NCI-H345 treated with DMSO at 0.1 percent for 48 hours (cell line): Measurements from ENCODE around the gene ACVR1B.

Experiments used
- DNase-seq: peaks from one replicate; lab custom pipeline; 2025; ENCODE audit not compliant: unreplicated experiment; lab: John Stamatoyannopoulos, UW

The ACVR1B gene

DNA sequence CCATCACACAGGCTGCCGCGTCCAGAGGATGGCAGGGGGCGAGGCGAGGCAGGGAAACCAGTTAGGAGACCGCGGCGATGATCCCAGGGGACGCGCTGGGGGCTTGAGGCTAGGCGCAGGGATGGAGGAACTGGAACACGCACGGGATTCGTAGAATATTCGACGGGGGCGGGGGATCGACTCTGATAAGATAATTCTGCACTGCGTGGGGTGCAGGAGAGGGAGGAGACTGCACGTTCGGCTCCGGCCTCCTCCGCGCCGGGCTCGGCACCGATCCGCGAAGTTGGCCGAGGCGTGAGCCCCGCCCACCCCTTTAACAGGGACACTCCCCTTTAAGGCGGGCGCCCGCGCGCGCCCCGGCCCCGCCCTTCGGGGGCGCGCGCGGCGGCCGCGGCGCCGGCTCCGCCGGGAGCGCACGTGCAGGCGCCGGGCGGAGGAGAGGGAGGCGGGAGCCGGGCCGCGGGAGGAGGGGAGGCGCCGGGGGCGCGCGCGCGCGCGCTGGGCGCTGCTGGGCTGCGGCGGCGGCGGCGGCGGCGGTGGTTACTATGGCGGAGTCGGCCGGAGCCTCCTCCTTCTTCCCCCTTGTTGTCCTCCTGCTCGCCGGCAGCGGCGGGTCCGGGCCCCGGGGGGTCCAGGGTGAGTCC is at the start of gene ACVR1B:
Gene ACVR1B, plus strand, starts transcription at position 501 of the 644 bp plus-strand sequence. Its CDS starts 45 bp downstream, at position 546.
- peak; percentile 77 for DNase-seq

DNA sequence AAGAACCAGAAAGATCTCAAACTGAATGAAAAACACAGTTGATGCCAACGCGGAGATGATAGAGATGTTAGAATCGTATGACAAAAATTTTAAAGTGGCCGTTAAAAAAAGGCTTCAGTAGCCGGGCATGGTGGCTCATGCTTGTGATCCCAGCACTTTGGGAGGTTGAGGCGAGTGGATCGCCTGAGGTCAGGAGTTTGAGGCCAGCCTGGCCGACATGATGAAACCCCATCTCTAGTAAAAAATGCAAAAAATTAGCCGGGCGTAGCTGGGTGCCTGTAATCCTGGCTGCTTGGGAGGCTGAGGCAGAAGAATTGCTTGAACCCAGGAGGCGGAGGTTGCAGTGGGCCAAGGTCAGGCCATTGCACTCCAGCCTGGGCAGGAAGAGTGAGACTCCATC is 49.6 kb upstream of the ACVR1B start:
- no peak for DNase-seq

DNA sequence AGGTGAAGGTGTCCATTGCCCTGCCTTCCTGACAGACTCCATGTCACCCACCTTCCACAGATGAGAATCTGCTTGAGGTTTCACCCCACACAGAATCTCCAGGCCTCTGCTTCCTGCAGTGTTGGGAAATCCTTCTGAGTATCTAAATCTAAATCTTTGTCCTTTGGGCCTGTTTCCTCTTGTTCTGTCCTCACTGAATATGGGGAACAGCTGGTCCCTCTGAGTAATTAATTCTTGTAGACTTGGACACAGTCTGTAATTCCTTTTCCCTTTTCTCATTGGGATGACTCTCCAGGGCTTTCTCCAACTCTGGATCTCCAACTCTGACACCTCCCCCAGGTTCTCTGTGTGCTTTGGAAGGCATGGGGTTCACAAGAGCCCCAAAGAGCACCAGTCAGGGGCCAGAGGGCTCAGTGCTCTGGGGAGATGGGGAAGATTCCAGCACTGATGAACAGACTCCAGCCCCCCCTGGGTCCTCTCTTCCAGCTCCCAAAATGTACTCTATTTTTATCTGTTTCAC is 46.5 kb upstream of the ACVR1B start:
- DNase-seq: no peak

DNA sequence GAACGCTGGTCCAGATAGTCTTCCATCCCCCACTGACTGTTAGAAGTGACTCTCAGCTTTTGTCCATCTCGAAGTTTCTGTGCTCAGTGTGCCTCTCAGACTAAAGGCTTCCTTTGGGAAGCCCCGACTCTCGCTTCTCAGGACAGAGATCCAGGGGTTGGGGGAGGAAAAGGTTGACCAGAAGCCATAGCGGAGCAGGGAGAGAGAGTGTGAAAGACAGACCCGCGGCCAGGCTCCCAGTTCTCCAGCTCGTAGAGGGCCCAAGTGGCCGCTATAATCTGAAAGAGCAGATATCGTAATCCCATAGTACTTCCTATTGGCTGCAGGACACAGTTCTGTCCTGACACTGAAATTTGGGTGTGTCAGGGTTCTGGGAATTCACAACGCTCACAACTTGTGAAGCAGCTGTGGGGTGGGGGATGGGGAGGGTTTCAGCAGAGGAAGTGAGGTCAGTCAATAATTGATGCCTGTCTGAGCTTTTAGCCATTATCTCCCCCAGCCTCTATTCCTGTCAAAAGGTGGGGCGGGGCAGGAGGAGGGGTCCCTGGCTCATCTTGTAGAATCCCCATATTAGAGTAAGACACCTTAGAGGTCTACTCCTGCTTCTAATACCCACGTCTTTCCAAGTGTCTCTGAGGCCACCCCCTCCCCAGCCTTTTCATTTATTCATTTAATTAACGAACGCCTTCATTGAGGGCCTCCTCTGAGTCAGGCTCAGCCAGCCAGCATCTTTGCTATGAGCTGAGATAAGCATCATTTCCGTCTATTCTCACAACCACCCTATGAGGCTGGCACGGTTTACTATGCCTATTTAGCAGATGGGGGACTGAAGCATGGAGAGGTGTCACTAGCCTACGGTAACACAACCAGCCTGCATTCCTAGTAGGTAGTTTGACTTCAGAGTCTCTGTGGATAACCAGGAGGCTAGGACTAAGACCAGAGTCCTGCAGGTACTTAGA is 45.7 kb upstream of the ACVR1B start:
- no peak for DNase-seq

DNA sequence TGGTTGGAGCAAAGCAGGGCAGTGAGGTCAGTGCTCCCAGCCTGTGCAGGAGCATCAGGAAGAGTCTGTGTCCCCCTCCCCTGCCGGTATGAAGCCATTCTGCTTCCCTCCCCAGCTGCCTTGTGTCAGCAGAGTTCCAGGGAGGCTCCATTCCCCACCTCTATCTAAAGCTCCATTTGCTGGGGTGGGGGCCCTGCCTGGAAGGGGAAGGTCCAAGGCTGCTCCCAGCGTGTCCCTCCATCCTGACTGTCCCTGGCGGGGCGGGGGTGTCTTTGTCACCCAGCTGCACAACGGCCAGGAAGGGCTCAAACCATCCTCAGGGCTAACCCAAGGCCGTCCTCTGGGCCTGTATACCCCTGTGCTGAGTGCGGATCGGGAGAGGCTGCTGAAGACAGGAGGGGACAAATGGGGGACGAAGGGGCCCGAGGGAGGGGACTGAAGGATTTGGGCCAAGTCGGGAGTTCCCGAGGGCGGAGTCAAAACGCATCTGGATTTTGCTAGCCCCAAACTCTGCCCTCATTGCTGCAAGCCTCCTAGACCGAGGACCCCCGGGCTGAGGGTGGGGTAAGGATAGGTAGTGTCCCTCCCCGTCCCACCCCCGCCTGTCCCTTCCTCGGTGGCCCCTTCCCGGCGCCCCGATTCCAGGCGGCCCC is 44.9 kb upstream of the ACVR1B start:
- DNase-seq: no peak

DNA sequence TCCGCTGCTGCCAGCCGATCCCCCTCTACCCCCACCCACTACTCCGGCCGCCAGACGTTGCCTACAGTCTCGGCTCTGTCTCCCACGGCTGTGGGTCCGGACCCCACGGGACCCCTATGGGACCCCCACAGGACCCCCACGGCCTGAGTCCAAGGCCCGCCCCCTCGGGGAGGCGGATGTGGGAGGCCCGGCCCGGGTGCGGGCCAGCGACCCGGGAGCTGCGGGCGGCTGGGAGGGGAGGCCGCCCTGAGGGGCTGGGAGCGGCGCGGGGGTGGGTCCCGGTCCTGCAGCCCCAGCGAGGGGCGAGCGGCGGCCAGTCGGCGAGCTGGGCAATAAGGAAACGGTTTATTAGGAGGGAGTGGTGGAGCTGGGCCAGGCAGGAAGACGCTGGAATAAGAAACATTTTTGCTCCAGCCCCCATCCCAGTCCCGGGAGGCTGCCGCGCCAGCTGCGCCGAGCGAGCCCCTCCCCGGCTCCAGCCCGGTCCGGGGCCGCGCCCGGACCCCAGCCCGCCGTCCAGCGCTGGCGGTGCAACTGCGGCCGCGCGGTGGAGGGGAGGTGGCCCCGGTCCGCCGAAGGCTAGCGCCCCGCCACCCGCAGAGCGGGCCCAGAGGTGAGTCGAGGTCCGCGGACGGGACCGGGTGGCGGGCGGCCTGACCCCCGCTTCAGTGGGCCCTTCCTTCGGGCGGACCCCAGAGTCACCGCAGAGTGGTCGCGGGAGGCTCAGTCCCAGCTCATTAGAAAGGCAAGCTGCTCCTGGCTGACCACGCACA is 44.2 kb upstream of the ACVR1B start, which contains the start of gene ACVRL1:
Gene ACVRL1, plus strand, starts transcription at position 422 of the 773 bp plus-strand sequence. CDS start 4,971 bp downstream, outside the sequence.
- no peak for DNase-seq

DNA sequence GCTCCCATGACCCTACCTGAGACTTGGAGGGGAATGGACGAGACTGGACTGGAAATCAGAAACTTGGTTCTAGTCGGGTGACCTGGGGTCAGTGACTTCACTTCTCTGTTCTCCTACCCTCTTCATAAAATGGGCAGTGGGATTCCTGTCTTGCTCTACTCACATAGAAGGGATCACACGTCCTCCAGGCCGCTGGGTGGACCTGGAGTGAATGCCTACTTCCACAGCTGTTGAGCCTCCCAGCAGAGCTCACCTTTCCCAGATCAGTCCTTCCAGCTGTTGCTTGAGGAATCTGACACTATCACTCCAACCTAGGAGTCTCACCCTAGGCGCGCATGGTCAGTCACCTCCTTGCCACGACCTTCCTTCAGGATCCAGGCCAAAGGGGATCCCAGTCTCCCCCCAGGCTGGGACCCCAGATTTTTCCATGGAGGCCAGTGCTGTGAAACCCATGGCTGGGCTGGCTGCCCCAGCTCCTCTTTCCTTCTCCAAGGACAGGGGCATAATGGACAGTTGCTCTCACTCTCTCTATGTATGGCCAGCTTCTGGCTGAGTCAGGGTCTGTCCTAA is 43.6 kb upstream of the ACVR1B start:
- no peak for DNase-seq

DNA sequence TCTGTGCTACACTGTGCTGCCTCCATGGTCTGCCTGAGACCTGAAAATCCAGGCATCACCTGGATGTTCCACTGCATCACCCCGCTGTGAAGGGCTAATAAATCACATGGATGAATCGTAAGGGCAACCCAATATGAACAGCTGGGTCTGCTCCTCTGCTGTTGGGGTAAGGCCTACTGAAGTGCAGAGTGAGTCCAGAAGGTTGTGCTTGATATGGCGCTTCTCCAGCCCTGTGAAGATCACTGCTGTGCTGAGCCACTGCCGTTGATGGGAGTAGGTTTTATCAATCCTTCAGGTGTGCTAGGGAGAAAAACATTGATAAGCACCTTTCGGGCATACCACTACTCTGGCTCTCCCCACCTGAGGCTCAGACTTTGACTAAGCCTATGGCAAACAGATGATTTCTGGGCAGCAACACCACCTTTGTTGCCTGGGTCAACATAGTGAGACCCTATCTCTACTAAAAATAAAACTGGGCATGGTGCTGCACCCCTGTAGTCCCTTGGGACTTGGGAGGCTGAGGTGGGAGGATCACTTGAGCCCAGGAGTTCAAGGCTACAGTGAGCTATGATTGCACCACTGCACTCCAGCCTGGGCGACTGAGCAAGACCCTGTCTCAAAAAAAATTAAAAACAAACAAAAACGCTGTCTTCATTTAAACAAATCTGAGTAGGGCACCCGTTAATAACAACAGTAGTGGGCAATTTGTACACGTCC is 42.5 kb upstream of the ACVR1B start:
- no peak for DNase-seq

DNA sequence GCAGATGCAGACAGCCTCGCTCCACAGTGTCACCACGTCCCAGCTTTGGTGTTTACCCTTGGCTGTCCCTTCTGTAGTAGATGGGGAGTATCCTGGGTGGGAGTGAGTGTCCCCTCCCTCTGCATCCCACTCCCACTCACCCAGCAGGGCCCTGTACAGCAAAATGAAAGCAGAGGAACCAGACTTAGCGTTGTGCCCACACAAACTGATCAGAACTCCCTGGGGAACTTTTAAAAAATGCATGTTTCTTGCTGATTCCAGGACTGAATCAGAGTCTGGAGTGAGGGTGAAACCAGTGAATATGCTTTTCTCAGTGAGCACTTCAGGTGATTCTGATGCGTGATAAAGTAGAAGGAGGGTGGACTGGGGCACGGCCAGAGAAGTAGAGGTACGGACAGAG is 41.3 kb upstream of the ACVR1B start:
- no peak for DNase-seq

DNA sequence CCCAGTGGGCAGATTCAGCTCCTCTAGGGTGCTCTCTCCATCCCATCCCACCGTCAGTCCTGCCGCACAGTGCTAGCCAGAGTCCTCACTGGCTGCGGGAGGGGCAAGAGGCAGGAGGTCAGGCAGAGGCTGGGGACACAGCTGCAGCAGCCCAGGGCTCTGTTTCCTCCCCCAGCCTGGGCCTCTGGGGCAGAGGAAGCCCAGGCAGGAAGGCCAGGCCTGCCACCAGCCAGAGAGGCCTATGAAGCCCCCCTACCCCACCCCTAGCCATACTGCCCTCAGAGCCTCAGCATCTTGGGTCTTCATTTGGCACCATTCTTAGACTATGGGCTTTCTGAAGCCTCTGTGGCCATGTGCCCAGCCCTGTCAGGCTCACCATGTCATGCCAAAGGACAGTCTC is 40.8 kb upstream of the ACVR1B start:
- DNase-seq: no peak

DNA sequence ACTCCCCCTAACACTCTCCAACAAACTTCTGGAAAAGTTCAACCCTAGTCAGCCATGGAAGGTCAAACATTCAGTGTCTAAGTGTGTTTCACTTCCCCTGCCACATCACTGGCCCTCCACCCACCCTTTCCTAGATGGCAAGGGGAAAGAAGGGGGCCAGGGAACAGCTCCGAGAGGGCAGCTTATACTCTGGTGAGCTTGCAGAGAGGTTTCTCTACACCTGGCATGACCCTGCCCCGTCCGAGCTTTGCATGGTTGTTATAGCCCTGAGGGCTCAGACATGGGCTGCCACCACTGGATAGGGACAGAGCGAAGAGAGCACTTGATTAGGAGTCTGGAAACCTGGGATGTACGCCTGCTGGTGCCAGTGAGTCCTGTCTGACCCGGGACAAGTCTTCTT is 40.2 kb upstream of the ACVR1B start:
- DNase-seq: no peak

DNA sequence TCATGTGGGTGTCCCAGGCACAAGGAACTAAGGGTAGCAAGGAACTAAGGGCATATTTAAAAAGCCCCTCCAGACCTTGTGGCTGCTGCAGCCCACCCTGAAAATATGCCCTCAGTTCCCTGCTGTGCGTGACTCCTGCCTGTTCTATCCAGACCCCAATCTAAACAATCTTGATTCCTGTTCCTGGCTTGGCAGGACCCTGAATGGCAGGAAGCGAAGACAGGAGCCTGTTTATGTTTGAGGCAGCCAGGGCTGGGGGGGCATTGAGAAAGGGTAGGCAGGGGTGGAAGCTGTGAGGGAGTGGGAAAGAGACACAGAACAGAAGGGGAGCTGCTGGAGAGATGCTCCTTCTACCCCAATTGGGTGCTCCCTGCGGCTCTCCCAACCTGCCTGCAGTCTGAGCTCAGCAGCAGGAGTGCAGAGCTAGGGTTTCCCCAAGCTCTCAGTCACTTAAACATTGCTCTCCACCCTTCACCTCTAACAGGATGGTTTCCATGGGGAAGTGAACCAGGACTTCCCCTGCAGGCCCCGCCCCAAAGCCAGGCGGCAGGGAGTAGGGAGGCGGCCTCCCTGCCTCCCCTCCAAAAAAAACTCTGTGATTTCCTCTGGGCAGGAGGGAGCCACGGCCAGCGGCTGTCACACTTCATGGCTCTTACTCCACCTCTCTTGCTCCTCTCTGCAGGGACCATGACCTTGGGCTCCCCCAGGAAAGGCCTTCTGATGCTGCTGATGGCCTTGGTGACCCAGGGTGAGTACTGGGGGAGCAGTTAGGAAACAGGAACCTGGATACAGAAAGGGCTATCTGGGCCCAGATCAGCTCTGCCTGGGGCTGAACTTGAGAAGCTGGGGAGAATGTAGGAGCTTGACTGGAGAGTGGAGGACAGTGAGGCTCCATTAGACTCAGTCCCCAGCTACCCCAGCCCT is 39.4 kb upstream of the ACVR1B start:
- DNase-seq: no peak

DNA sequence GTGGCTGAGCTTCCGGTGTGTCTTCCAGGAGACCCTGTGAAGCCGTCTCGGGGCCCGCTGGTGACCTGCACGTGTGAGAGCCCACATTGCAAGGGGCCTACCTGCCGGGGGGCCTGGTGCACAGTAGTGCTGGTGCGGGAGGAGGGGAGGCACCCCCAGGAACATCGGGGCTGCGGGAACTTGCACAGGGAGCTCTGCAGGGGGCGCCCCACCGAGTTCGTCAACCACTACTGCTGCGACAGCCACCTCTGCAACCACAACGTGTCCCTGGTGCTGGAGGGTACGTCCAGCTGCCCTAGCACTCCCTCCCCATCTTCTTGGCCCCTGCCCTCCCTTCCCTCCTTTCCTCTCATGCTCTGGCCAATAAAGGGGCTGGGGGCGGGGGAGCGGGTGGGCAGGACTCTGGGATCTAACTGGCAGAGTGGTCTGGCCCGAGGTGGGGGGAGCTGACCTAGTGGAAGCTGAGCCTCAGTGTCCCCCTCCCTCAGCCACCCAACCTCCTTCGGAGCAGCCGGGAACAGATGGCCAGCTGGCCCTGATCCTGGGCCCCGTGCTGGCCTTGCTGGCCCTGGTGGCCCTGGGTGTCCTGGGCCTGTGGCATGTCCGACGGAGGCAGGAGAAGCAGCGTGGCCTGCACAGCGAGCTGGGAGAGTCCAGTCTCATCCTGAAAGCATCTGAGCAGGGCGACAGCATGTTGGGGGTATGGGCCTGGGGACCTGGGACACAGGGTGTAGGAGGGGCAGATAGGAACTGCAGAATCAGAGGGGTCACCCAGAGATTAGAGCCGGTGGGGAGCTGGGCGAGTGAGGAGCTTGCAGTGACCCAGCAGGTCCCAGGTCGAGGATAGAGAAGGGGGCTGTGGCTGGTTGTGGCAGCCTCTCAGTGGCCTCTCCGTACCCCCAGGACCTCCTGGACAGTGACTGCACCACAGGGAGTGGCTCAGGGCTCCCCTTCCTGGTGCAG is 38.1 kb upstream of the ACVR1B start:
- no peak for DNase-seq

DNA sequence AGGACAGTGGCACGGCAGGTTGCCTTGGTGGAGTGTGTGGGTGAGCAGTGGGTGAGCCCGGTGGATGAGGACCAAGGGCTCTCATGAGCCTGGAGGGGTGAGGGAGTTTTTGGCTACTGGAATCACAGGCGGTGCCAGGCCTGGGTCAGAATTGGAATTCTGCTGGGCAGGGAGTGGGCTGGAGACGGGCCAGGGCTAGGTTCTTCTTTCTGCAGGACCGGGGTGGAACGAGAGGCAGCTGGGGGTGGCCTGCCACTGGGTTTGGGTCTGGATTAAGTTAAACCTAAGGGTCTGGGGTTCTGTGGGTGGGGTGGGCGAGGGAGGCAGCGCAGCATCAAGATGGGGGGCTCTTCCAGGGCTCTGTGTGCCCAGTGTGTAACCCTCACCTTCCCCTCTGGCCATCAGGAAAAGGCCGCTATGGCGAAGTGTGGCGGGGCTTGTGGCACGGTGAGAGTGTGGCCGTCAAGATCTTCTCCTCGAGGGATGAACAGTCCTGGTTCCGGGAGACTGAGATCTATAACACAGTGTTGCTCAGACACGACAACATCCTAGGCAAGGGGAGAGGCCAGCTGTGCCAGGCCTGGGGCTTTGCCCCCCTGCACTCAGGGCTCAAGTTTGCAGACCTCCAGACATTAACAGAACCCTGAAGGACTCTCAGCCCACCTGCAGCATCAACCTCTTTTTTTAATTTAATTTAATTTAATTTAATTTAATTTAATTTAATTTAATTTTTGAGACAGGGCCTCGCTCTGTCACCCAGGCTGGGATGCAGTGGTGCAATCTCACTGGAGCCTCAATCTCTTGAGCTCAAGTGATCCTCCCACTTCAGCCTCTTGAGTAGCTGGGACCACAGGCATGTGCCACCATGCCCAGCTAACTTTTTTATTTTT is 37.2 kb upstream of the ACVR1B start:
- DNase-seq: no peak

DNA sequence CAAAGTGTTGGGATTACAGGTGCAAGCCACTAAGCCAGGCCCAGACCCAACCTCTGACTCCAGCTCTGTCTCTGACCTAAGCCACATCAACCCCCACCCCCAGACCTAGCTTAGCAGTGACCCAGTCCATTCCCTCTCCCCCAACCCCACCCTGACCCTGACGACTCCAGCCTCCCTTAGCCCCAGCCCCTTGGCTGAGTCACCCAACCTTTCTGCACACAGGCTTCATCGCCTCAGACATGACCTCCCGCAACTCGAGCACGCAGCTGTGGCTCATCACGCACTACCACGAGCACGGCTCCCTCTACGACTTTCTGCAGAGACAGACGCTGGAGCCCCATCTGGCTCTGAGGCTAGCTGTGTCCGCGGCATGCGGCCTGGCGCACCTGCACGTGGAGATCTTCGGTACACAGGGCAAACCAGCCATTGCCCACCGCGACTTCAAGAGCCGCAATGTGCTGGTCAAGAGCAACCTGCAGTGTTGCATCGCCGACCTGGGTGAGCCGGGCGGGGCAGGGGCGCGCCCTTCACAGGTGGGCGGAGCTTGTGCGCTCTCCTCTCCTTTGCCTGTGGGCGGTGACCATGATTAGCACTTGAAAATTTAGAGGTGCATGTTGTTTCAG is 36.4 kb upstream of the ACVR1B start:
- DNase-seq: no peak

DNA sequence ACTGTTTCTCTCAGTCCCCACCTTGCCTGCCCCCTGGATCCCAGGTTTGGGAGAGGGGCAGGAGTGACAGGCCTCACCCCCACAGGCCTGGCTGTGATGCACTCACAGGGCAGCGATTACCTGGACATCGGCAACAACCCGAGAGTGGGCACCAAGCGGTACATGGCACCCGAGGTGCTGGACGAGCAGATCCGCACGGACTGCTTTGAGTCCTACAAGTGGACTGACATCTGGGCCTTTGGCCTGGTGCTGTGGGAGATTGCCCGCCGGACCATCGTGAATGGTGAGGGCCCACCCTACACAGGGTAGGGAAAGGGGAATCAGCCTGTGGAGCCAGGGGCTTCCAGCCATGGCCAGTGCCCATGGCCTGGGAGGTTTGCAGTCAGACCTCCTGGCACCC is 35.5 kb upstream of the ACVR1B start:
- no peak for DNase-seq
